ENCODE results near the gene ENPP6.

GRCh38 chr4:184253072-184253420 lies 35.4 kb upstream of the ENPP6 start:
- no peak for TF ChIP-seq ZBTB8A (tag by site-specific recombination; IDR thresholded peaks at IDR 0.05)
- no peak for TF ChIP-seq ZNF274 (IDR thresholded peaks at IDR 0.05; ENCODE audit: low read length)
- no peak for TF ChIP-seq ZNF274 (tag by site-specific recombination; IDR thresholded peaks at IDR 0.05; ENCODE audit: borderline replicate concordance)
- TF ChIP-seq ZNF423 (tag by site-specific recombination; IDR thresholded peaks at IDR 0.05): no peak
- TF ChIP-seq REST (tag by site-specific recombination; IDR thresholded peaks at IDR 0.05): no peak
- TF ChIP-seq, protein P1, sequence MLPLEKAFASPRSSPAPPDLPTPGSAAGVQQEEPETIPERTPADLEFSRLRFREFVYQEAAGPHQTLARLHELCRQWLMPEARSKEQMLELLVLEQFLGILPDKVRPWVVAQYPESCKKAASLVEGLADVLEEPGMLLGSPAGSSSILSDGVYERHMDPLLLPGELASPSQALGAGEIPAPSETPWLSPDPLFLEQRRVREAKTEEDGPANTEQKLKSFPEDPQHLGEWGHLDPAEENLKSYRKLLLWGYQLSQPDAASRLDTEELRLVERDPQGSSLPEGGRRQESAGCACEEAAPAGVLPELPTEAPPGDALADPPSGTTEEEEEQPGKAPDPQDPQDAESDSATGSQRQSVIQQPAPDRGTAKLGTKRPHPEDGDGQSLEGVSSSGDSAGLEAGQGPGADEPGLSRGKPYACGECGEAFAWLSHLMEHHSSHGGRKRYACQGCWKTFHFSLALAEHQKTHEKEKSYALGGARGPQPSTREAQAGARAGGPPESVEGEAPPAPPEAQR (tag by site-specific recombination; IDR thresholded peaks at IDR 0.05): no peak
- TF ChIP-seq ZBTB21 (tag by site-specific recombination; IDR thresholded peaks at IDR 0.05): no peak
- TF ChIP-seq SALL2 (tag by site-specific recombination; IDR thresholded peaks at IDR 0.05; ENCODE audit: borderline replicate concordance): no peak
- no peak for TF ChIP-seq ZNF18 (tag by site-specific recombination; IDR thresholded peaks at IDR 0.05)
- TF ChIP-seq CTCF (tag by site-specific recombination; IDR thresholded peaks at IDR 0.05): no peak
- no peak for TF ChIP-seq KLF1 (tag by site-specific recombination; IDR thresholded peaks at IDR 0.05)
- no peak for TF ChIP-seq BCL11A (tag by site-specific recombination; IDR thresholded peaks at IDR 0.05; ENCODE audit: low read depth)

Measured in HEK293 (cell line).